NK-92 treated with Interleukin-12 subunit alpha and Interleukin-12 subunit beta, amount 100 ng/mL, for 24 hours (cell line): ENCODE data around the gene MYO7A.

Experiments used
- DNase-seq: peaks from one replicate; lab custom pipeline; 2025; lab: John Stamatoyannopoulos, UW

The MYO7A gene

DNA sequence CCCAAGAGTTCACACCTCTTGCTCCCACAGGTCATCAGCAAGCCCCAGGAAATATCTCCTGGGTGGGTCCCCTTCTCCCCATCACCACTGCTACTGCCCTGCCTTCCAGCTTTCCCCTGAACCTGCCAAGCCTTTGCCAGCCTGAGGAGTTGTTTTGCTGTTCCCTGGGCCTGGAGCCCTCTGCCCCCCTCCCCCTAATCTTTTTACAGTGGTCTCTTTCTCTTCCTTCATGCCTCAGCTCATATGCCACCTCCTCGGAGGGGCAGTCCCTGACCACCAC is 18.9 kb downstream of the MYO7A start:
- no peak for DNase-seq

DNA sequence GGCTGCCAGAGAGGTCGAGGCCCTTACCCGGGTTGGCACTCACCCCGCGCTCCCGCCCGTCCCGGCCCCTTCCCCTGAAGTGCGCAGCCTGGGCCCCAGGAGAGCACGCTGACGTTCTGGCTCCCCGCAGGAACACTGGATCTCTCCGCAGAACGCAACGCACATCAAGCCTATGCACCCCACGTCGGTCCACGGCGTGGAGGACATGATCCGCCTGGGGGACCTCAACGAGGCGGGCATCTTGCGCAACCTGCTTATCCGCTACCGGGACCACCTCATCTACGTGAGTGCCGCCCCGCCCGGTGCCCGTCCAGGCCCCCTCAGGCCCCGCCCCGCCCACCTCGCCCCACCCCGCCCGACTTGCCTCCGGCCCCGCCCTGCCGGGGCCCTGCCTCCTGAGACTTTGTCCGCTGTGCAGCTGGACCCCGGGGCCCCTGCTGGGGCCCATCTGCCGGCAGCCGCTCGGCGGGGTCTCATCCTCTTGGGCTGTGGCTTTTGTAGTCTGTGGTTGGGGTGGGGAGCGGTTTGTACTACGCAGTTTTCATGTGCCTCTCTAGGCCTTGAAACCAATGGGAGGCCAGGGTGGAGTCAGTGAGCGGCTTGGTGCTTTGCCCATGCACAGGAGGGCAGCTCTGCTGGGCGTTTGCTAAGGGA is 19.7 kb downstream of the MYO7A start:
- DNase-seq: no peak

DNA sequence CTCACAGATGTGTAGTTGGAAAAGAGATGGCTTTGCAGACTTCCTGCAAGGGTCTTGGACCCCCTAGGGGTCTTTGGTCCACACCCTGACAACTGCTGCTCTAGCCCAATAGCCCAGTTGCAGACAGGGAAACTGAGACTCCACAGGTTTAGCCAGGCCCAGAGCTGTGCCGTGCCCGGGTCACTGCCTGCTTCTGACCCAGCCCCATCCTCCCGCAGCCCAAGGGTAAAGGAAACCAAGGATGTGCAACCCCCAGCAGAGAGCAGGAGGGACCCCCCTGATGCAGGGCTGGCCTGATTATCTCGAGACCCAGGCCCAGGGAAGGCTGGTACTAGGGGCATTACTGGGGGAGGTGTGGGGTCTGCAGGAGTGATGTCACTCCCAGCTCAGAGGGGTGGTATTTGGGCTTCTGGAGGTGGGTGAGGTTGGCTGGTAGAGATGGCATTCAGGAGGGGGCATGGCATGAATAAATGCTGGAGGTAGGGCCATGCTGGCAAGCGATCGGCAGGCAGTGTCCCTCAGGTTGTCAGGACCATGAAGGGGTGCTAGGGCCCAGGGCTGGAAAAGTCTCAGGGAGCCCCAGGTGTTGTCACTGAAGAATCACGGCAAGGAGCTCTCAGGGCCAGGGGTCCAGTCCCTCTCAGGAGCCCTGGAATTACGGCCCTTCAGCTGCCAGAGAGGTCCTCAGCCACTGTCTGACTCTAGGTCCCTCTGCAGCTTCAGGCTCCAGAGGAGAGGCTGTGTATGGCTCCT is 21.1 kb downstream of the MYO7A start:
- DNase-seq: no peak

DNA sequence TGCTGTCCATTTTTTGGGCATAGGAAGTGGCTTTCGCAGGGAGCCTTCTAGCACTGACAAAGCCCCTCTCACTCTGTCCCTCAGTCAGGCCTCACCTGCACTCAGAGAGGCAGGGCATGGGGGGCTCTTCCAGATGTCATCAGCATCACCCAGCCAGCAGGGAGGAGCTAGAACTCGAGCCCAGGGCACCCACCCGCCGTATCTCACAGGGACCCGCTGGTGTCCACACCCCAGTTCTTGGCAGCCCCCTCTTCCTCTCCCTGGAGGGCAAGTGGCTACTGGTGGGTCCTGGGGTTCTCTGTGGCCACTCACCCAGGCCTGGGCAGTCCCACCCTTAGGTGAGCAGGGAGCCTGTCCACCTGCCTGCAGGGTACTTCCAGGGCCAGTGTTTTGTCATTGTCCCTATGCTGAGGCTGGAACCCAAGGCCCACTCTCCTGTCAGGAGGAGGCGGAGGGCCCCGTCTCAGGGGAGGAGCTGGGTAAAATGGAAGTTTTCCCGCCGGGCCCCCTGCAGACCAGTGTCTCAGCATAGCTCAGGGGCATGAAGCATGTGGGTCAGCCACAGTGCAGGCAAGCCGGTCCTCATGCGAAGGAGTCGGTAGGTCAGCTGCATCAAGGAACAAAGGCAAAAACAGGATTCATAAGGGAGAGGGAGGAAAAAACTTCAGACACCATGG is 21.8 kb downstream of the MYO7A start:
- DNase-seq: no peak

DNA sequence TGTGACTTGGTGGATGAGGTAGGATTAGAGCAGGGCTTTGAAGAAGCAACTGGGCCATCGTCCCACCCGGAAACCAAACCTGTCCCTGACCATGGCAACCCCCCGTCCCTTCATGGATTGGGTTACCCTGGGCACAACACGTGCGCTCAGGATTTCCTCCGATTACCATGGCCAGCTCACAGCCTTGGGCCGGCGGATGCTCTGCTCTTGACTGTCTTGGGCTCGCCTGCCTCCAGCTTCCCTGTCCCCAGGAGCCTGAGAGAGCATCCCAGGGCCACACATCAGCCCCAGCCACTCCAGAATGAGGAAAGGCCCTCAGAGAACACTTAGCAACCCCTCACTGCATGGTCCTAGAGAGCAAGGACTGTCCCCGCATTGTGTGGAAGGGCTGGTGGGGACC is 22.8 kb downstream of the MYO7A start:
- no peak for DNase-seq

DNA sequence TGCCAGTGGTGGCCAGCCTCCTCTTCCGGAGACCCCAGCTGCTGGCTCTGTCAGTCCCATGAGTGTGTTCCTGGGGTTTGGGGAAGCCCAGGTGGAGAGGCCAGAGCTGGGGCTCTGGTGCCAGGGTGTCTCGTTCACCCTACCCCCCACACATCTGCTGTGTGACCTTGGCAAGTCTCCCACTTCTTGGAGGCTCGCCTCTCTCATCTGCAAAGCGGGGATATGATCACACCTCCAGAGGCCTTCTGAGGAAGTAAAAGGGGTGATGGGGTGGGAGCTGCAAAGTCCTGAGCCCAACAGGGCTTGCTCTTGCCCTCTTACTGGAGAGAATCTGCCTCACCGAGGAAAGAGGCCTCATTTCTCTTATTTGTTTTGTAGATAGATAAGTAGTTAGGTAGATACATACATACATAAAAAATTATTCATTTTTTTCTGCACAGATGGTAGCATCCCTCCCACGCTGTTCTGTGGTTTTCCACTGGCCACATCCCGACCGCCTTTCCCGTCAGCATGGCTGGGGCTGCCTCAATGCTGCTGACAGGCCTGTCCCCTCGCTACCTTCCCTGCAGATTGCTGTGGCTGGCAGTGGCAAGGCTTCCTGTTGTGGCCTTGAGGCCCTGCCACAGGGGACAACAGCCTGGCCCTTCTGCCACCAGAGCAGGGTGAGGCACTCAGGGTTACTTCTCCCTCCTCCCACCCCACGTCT is 23.9 kb downstream of the MYO7A start:
- DNase-seq: no peak

DNA sequence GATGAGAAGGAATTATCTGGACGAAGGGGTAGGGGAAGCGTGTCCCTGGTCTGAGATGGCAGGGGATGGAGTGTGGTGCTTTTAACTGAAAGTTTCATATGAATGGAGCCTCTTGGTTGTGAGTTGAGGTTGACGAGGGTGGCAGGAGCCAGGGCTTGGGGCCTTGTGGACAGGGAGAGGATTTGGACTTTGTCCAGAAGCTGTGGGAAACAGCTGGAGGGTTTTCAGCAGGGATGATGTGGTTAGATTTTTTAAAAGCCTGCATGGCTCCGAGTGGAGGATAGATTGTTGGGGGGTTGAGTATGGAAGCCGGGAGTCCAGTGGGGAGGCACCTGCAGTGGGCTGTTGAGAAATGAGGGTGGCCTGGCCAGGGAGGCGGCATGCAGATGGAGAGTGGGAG is 24.8 kb downstream of the MYO7A start:
- DNase-seq: no peak

DNA sequence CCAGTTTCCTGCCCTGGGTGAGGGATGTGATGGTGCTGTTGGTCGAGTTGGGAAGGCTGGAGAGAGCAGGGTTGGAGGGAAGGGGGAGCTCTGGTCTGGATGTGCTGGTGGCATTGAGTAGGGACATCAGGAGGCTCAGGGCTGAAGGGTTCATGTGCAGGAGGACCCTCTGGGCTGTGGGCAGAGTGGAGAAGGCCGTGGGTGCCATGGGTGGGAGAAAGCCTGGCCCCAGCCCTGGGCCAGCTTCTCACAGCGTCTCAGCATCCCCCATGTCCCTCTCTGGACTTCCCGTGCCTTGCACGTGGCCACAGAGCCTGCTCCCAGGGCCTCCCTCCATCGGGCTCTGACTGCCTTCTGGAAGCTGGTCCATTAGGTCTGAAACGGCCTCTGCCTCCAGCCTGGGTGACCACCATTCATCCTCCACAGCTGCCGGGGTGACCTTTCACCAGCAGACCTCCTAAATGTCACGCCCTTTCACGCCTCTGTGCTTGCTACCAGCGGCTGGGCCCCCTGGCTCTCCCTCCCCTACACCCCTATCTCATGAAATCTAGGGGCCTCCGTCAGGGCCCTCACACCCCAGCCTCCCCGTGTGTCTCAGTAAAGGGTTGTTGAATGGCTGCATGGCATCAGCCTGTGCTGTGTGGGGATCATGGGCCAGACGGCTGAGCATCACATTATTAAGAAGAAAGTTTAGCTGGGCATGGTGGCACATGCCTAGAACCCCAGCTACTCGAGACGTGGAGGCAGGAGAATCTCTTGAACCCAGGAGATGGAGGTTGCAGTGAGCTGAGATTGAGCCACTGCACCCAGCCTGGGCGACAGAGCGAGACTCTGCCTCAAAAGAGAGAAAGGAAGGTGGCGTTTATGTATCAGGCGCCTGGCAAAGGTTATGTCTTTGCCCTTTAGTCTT is 25.5 kb downstream of the MYO7A start:
- DNase-seq: no peak

DNA sequence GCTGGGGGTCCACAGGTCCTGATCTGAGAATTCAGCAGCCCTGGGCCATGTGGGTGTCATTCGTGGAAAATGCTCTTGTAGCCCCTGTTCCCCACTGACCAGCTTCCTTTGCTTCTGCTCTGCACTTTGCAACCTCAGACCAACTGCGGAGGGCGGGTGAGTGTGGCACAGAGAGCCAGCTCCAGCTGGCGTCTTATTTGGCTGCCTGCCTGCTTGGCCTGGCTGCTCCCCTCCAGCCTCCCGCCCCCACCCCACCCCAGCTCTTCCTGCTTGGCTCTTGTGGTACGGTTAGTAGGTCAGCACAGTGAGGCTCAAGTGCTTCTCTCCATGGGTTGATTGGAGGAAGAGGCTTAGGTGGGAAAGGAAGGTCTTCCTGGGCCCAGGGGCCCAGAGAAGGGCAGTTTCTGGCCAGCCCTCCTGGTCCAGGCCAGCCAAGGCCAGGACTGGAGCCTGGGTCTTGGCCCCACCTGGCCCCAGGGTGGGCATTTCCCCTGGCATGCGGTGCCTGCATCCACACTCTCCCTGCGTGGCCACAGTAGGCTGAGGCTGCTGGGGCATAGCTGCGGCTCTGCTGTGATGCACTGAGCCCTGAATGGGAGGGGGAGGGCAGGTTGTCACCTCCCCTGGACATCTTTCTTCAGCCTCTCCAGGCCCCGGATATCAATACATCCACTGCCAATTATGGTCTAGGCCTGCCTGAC is 26.5 kb downstream of the MYO7A start:
- DNase-seq: no peak

DNA sequence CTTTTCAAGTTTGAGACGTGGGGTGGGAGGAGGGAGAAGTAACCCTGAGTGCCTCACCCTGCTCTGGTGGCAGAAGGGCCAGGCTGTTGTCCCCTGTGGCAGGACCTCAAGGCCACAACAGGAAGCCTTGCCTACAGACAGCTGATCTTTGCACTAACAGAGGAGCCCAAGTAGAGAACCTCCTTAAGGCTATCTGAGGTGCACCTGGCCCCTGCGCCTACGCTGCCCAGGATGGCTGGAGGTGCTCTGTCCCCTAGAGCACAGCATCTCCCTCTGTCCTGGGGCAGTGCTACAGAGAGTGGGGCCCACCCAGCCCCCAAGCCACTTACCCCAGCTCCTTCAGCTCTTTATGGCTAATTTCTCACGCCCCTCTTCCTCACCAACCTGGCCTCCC is 27.0 kb downstream of the MYO7A start:
- no peak for DNase-seq

DNA sequence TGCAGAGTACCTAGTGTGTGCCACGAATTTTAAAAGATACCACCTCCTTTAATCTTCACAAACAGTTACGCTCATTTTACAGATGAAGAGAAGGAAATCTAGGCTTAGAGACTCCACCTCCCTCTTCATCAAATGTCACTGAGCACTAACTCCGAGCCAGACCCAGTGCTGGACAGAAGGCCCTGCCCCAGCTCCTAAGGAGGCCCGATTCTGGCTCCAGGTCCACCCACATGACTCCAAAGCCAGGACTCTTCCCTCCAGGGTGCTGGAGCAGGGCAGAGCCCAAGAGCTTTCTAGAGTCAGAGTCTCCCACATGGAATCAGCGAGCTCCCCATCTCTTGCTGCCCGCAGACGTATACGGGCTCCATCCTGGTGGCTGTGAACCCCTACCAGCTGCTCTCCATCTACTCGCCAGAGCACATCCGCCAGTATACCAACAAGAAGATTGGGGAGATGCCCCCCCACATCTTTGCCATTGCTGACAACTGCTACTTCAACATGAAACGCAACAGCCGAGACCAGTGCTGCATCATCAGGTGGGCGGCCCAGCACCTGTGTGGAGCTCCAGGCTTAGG is 27.6 kb downstream of the MYO7A start:
- no peak for DNase-seq

DNA sequence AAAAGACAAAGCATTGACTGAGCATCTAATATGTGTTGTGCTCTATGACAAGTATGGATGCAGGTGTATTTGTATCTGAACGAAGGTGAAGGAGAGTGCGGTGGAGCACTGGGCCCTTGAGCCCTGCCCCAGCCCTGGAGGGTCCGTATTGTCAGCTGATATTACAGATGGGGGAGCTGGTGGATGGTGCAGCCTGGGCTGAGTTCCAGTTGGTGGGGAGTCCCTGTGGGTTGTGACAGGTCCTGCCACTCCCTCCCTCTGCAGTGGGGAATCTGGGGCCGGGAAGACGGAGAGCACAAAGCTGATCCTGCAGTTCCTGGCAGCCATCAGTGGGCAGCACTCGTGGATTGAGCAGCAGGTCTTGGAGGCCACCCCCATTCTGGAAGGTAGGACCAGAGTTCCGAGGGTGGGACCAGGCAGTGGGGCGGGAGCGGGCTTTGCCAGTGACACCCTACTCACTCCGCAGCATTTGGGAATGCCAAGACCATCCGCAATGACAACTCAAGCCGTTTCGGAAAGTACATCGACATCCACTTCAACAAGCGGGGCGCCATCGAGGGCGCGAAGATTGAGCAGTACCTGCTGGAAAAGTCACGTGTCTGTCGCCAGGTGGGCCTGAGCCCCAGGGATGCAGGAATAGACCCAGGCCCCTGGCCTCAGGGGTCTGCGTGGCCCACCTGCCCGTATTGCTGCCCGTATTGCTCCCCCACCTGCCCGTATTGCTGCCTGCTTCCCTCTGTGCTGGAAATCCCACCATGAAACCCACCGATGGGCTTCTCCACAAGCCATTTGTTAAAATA is 28.6 kb downstream of the MYO7A start:
- no peak for DNase-seq

DNA sequence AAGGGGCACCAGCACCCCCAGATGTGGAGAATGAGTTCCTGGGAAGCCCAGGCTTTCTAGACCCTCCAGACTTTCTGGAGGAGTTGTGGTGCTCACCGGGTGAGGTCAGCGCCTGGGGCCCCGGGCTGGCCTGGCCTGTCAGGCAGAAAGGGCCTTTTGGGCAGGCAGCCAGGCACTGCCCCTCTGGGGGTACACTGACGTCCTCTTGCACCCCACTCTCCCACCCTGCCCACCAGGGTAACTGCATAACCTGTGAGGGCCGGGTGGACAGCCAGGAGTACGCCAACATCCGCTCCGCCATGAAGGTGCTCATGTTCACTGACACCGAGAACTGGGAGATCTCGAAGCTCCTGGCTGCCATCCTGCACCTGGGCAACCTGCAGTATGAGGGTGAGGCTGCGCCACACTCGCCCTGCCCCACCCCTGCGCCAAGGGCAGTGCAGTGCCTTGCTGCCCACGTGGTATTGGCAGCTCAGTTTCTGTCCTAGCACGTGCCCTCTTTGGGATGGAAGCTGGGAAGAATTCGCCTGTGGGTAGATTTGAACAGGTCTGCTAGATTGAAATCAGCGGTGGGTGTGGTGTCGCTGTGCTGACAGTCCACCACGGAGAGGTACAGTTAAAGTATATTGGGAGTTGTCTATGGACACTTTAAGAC is 30.1 kb downstream of the MYO7A start:
- no peak for DNase-seq

DNA sequence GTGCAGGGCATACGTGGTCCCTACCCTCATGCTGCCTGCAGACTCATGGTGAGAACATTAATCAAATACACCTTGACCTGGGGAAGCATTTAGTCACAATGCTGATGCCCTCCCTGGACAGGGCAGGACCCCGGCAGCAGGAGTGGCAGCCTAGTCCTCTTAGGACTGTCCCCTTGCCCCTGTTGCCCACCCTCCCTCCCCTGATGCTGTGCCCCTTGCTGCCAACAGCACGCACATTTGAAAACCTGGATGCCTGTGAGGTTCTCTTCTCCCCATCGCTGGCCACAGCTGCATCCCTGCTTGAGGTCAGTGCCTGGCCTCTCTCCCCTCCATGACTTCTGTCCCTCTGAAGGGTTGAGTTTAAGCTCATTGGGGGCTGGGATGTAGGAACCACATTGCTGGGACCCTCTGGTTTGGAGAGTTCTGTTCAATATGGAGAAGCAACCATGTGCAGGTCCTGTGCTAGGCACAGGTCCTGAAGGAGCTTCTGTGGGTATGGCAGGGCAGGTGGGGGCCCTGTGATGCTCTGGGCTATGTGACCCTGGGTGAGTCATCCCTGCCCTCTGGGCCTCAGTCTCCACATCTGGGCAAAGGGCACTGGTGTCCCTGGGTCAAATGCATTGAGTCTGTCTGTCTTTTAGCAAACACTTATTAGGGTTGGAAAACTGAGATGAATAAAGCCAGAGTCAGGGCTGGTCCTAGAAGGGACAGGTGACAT is 31.3 kb downstream of the MYO7A start:
- no peak for DNase-seq

DNA sequence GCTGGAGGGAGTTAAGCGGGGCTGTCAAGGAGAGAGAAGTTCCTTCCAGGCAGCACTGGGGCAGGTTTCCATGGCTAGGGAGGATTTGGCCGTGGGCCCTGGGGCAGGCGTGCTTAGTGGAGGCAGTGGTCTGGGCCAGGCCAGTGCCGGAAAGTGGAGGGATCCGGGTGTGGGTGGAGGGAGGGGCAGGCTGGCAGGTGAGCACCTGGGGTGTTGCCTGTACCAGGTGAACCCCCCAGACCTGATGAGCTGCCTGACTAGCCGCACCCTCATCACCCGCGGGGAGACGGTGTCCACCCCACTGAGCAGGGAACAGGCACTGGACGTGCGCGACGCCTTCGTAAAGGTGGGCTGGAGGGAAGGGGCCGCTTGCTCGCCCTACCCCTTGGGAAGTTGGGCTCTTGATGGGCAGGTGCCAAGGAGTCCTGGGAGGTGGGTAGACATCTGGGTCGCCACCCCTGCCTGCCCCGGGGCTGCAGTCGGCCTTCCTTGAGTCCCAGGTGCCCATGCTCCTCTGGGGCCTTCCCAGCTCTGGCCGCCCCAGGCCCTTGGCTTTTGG is 32.0 kb downstream of the MYO7A start:
- no peak for DNase-seq

DNA sequence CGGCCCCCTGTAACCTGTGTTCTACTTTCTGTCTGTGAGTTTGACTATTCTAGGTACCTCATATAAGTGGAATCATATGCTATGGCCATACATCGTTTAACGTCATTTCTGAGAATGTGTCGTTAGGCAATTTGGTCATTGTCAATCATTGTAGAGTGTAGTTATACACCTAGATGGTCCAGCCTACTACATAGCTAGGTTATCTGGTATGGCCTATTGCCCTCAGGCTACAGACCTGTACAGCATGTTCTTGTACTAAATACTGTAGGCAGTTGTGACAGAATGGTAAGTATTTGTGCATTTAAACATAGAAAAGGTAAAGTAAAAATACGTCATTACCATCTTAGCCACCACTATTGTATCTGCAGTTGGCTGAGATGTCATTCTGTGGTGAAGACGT is 35.2 kb downstream of the MYO7A start:
- no peak for DNase-seq

DNA sequence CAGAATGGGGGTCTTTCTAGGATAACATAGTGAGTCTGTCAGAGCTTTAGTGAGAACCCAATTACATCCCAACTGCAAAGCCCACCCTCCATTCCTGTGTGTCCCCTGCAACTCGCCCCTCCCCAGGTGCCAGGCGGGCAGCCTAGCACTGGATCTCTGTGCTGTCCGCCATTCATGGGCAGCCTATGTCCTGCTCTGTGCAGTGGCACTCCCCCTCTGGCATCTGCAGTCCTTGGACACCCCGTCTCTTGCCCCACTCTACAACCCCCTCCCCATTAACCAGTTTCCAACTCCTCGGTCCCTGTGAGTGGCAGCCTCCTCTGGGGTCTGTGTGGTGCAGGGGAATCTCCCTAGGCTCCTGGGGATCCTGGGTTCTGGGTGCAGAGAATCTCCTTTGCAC is 37.0 kb downstream of the MYO7A start:
- DNase-seq: no peak

DNA sequence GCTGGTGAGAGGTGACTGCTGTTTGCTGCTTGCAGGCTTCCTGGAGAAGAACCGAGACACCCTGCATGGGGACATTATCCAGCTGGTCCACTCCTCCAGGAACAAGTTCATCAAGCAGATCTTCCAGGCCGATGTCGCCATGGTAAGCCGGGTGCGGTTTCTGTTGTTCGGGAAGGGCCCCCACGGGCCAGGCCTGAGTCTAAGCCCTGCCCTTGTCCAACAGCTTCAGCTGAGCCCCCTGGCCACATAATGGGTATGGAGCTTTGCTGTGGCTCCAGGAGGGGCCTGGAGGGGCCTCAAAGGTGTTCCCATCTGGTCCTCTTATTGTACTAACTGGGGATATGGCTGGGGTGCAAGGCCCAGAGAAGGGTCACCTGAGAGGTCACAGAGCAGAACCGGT is 38.0 kb downstream of the MYO7A start:
- no peak for DNase-seq
